Lower lobe of right lung (tissue), 2 donors: Measurements from ENCODE around the gene RGN. TPM values are rescaled to one million over a fixed set of nuclear protein-coding genes. Genes with fewer than 3 reads are reported as not detected.
A peak's percentile ranks its signal among the peaks of the same experiment; 100 is the strongest.

ENCODE experiments used
- ATAC-seq, 2 donors: fragments of 200-7000 bp; cut with Tn5 transposase; one replicate each; pipeline ENCODE4 v1.9.1; 2020 to 2022; ENCODE audit warnings: mild to moderate bottlenecking in 2 of 2, moderate library complexity in 2 of 2
- DNase-seq: peaks from one replicate; pipeline ENCODE4 v3.0.0-alpha.2; 2020
- H3K27ac ChIP-seq: fragments of 200-600 bp; one replicate; pipeline ENCODE4 v1.8.0; 2022
- H3K27me3 ChIP-seq: fragments of 200-600 bp; one replicate; pipeline ENCODE4 v1.8.0; 2022; ENCODE audit warnings: low read depth
- H3K36me3 ChIP-seq: fragments of 200-600 bp; one replicate; pipeline ENCODE4 v1.8.0; 2022; ENCODE audit warnings: mild to moderate bottlenecking
- H3K4me1 ChIP-seq: fragments of 200-600 bp; one replicate; pipeline ENCODE4 v1.8.0; 2022
- H3K4me3 ChIP-seq: fragments of 200-600 bp; one replicate; pipeline ENCODE4 v1.8.0; 2022; ENCODE audit warnings: mild to moderate bottlenecking
- H3K9me3 ChIP-seq: fragments of 200-600 bp; one replicate; pipeline ENCODE4 v1.8.0; 2022
- intact Hi-C: fragments of 100-400 bp; cut with DNase I; formaldehyde crosslinking; loops from one replicate; pipeline ENCODE4 v1.11.0; 2022
- long read RNA-seq: library from polyadenylated mRNA; unstranded; transcript quantifications from one replicate; pipeline ENCODE4 v2.0.0, GENCODE V29; 2021
- total RNA-seq: library from RNA; stranded (reverse); fragmentation: NEBNext Ultra II Directional; extraction: Animal tissue kit (Norgen Biotek cat#: 25700); gene quantifications from one replicate; pipeline ENCODE4 v1.2.1, GENCODE V29; 2021
- TF ChIP-seq, protein P1 (sequence below): fragments of 200-600 bp; IDR thresholded peaks from one replicate; pipeline ENCODE4 v1.8.0; 2022; ENCODE audit warnings: antibody characterized with exemption, mild to moderate bottlenecking
- donor health status: DM: no; HTN: yes; CAD: no; lungs with severe emphysema.

RGN gene
- total RNA-seq, result 11.9 TPM
- long read RNA-seq, partial matches to known transcripts, result 1 of 10 reads
- long read RNA-seq, other reads (novel, unspliced or antisense), result 3 of 10 reads

DNA sequence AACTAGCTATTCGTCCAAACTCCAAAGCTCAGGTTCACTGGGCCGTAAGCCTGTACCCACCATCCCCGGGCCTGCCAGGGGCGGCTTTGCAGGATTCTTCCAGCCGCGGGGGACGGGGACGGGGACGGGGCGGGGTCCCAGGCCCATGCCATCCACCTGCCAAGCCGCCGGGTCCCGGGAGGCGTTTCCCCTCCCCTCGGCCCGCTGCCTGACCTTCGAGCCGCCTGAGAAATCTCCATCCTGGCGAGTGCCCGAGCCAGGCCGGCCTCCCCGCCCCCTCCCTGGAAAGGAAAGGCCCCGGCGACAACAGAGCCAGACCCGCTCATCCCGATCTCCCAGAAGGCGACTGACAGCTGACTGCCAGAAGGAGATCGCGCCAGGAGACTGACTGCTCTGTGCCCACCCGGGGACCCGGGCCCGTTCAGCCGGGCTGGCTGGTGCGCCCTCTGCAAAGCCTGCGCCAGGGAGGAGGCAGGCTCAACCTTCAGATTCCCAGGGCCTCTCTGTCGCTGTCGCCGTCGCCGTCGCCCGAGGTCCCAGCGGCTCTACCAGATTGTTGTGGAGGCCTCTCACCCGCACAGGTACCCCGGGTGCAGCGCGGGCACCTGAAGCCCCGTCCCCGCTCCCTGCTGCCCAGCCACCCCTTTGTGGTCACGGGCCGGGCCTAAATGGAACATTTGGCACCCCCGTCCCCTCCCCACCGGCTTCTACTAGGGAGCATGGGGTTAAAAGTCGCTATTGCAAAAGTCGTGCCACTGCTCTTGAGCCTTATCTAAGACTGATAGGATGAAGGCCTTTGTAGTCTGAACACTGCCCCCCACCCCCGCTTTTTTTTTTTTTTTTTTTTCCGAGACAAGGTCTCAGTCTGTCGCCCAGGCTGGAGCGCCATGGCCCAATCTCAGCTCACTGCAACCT lies at the start of gene RGN:
RGN (plus strand) TSS at position 315 of the 915 bp plus-strand sequence. CDS start 2,702 bp downstream, outside the sequence.
- Histone ChIP-seq H3K9me3 (no peaks in the 10 kb centered on the region), H3K4me1 (no peaks in the 10 kb centered on the region), H3K27me3 (no peaks in the 10 kb centered on the region), H3K4me3 (peak within 1 kb of the TSS; percentile 49), H3K27ac (peak within 1 kb of the TSS; percentile 18), H3K36me3 (no peaks in the 10 kb centered on the region)
- ATAC-seq, result peak; percentile 27 to 60
- DNase-seq, result no peak
- TF ChIP-seq, protein P1, sequence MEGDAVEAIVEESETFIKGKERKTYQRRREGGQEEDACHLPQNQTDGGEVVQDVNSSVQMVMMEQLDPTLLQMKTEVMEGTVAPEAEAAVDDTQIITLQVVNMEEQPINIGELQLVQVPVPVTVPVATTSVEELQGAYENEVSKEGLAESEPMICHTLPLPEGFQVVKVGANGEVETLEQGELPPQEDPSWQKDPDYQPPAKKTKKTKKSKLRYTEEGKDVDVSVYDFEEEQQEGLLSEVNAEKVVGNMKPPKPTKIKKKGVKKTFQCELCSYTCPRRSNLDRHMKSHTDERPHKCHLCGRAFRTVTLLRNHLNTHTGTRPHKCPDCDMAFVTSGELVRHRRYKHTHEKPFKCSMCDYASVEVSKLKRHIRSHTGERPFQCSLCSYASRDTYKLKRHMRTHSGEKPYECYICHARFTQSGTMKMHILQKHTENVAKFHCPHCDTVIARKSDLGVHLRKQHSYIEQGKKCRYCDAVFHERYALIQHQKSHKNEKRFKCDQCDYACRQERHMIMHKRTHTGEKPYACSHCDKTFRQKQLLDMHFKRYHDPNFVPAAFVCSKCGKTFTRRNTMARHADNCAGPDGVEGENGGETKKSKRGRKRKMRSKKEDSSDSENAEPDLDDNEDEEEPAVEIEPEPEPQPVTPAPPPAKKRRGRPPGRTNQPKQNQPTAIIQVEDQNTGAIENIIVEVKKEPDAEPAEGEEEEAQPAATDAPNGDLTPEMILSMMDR, result no peak
- intact Hi-C loops, result no loop called here

DNA sequence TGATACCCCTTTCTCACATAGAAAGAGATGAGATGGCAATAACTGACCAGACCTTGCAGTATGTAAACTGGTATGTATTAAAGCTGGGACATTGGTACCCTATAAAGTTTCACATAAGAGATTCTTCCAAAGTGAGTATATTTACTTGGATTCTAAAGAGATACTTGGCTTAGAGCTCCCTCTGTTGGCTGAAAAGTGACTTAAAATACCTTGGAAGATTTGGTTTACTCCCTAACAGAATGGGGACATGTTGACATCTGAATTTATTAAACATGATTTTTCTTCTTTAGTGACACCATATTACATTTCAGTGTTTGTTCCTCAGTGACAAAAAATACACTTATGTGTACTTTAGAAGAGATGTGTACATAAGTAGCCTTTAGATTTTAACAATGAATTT lies 47.9 kb upstream of the RGN start:
- TF ChIP-seq, protein P1, result peak; percentile 56
- Histone ChIP-seq H3K36me3 (no peaks in the 10 kb centered on the region), H3K27me3 (no peaks in the 10 kb centered on the region), H3K4me3 (no peak overlapping the region), H3K4me1 (no peaks in the 10 kb centered on the region), H3K27ac (no peak overlapping the region), H3K9me3 (no peaks in the 10 kb centered on the region)
- intact Hi-C loops, result no loop called here
- DNase-seq (no peak), ATAC-seq (no peak)

DNA sequence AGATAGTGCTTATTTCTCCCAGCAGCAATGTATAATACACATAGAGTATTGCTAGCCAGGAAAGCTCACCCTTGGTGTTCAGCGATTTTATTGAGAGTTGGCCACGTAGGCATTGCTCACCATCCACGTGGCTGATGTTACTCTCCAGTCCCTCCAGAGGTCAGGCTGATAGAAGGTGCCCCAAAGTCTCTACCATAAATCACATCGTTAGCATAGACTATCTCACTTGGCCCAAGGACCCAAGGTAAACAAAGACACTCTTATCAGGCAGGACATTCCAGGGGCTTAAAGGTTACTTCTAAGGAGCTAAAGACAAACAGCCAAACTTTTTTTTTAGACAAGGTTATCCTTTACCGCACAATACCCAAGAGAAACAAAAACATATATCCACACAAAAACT lies 30.3 kb upstream of the RGN start:
- no peaks in the 10 kb centered on the region for H3K9me3 ChIP-seq
- no peaks in the 10 kb centered on the region for H3K36me3 ChIP-seq
- TF ChIP-seq, protein P1, result no peak
- no peak overlapping the region for H3K4me3 ChIP-seq
- ATAC-seq, result no peak
- intact Hi-C loops, result no loop called here
- no peak for DNase-seq
- no peak overlapping the region for H3K27ac ChIP-seq
- no peaks in the 10 kb centered on the region for H3K4me1 ChIP-seq
- H3K27me3 ChIP-seq, result no peaks in the 10 kb centered on the region

DNA sequence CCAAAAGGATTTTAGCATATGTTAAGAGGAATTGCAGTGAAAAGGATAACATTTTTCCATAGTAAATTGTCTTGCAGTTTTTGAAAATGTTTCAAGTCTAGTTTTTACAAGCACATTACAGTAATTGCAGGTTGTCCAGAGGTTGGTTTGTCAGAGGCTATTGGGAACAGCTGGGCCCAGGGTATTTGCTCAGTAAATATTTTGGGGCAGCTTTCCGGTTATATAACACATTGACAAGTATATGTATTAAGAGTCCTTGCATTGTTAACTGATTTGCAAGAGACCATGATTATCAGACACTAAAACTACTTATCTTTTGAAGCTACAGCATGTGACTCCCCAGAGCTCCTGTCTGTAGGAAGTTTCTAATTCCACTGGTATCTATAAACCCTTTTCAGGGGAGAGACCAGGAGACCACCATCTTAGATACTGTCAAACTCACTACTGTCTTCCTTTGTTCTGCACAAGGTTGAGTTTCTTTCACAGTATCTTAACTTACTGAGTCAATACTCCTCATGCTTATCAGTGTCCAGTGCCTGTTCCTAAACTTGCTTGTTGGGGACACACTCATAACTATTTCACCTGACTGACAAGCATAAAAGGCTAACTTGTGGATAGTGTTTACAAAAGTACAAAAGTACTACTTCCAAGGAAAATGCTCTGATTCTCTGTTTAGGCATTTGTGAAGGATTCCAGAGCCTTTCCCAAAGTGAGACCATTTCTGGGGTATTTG lies 18.9 kb upstream of the RGN start:
- intact Hi-C loops, result no loop called here
- H3K4me3 ChIP-seq, result no peak overlapping the region
- no peaks in the 10 kb centered on the region for H3K4me1 ChIP-seq
- no peaks in the 10 kb centered on the region for H3K9me3 ChIP-seq
- TF ChIP-seq, protein P1, result no peak
- DNase-seq, result no peak
- H3K27ac ChIP-seq, result no peak overlapping the region
- ATAC-seq, result no peak
- no peaks in the 10 kb centered on the region for H3K27me3 ChIP-seq
- no peaks in the 10 kb centered on the region for H3K36me3 ChIP-seq

DNA sequence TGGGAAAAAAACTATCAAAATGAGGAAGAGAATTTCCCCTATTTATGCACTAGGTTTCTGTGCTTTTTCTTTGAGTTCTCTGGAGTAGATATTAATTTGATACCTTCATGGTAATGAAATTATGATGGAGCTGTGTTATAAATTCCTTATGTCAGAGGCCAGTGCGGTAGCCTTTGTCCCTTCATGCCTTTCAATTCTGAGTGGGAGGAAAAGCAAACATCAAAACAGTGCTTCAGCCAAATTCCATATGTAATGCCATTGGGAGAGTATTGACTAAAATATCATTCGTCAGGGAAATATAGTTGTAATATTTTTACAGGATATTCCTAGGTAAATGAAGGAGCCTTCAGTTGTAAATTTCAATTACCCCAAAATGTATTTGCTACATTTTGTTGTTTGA lies 17.5 kb upstream of the RGN start:
- no peak for DNase-seq
- H3K36me3 ChIP-seq, result no peaks in the 10 kb centered on the region
- H3K4me3 ChIP-seq, result no peak overlapping the region
- H3K27ac ChIP-seq, result no peak overlapping the region
- no peaks in the 10 kb centered on the region for H3K4me1 ChIP-seq
- no peaks in the 10 kb centered on the region for H3K27me3 ChIP-seq
- TF ChIP-seq, protein P1, result no peak
- no peak for ATAC-seq
- H3K9me3 ChIP-seq, result no peaks in the 10 kb centered on the region
- intact Hi-C loops, result no loop called here
